Activated naive CD4-positive, alpha-beta T cell treated with anti-CD3 and anti-CD28 coated beads, Interleukin-2, amount 50 U/mL, for 24 hours (primary cell): ENCODE measurements around the gene MGP.

Source experiments
- H3K27ac Mint-ChIP-seq: one replicate; pipeline ENCODE4 v1.8.0; 2021; ENCODE audit warnings: mild to moderate bottlenecking, mixed read lengths
- H3K27me3 Mint-ChIP-seq: one replicate; pipeline ENCODE4 v1.8.0; 2021; ENCODE audit warnings: mixed read lengths
- H3K36me3 Mint-ChIP-seq: one replicate; pipeline ENCODE4 v1.8.0; 2021; ENCODE audit warnings: mixed read lengths
- H3K4me1 Mint-ChIP-seq: one replicate; pipeline ENCODE4 v1.8.0; 2021; ENCODE audit warnings: mixed read lengths
- H3K4me3 Mint-ChIP-seq: one replicate; pipeline ENCODE4 v1.8.0; 2021; ENCODE audit warnings: mild to moderate bottlenecking, mixed read lengths
- H3K9me3 Mint-ChIP-seq: one replicate; pipeline ENCODE4 v1.8.0; 2021; ENCODE audit warnings: mixed read lengths

The MGP gene

DNA sequence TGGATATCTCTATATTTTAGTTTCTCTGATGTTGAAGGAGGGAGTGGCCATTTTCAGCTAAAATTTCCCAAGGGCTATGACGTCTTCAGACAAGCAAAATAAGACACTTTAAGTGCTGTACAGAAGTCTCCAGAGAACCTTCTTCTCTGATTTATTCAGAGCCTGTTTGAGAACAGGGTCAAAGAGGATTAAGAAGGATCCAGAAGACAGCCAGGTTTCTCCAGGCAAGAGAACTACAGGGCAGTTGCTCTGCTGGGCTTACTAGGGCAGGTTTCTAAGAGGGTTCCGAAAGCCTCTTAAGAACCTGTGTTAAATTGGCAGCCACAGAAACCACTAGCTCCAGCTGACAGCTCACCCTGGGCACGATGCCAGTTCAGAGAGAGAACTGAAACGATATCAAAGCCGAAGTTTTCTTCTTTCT lies 1.2 kb downstream of the MGP start:
- Mint-ChIP-seq H3K4me3 (peak overlapping the region; percentile 69), H3K27ac (peak overlapping the region; percentile 64), H3K9me3 (peaks cover 12% of the 10 kb centered on the region), H3K4me1 (peaks cover 60% of the 10 kb centered on the region), H3K36me3 (peaks cover 2% of the 10 kb centered on the region), H3K27me3 (peaks cover 2% of the 10 kb centered on the region)

DNA sequence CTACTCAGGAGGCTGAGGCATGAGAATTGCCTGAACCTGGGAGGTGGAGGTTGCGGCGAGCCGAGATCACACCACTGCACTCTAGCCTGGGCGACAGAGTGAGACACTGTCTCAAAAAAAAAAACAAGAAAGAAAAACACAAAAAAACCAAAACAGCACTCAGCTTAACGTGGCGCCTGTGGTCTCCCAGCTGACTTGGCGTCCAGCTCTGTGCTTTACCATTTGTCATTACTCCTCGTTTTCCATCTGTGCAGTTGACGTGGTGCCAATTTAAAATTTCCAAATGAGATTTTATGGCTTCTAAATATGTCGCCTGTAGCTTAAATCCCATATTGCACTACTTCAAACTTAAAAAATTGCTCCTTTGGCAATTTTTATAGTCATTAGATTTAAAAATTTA lies 2.0 kb downstream of the MGP start:
- no peak overlapping the region for H3K27ac Mint-ChIP-seq
- H3K27me3 Mint-ChIP-seq = peaks cover 2% of the 10 kb centered on the region
- H3K9me3 Mint-ChIP-seq = peaks cover 13% of the 10 kb centered on the region
- no peak overlapping the region for H3K4me3 Mint-ChIP-seq
- peaks cover 3% of the 10 kb centered on the region for H3K36me3 Mint-ChIP-seq
- peaks cover 60% of the 10 kb centered on the region for H3K4me1 Mint-ChIP-seq

DNA sequence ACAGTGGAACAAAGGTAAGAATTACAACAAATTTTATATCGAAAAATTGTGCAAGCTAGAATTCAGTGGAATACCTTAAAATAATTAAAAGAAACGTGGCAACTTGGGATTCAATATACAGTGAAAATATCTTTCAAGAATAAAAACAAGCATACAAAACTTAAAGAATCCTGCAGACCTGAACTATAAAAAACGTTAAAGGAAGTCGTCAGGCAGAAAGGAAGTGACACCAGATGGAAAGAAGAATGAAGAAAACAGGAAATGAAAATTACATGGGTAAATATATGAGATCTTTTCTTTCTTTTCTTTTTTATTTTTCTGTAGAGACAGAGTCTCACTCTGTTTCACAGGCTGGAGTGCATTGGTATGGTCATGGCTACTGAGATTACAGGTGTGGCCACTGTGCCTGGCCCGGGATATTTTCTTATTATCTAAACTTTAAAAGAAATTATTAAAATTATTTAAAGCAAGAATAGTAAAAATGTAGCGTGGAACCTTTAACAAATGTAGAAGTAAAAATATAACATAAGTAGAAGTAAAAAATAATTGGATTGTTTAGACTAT lies 4.7 kb downstream of the MGP start:
- Mint-ChIP-seq H3K27me3 (no peaks in the 10 kb centered on the region), H3K4me1 (peaks cover 52% of the 10 kb centered on the region), H3K4me3 (no peak overlapping the region), H3K36me3 (peaks cover 3% of the 10 kb centered on the region), H3K9me3 (peaks cover 13% of the 10 kb centered on the region), H3K27ac (peak overlapping the region; percentile 94)

- Mint-ChIP-seq H3K9me3 (peaks cover 13% of the 10 kb centered on the region), H3K27me3 (no peaks in the 10 kb centered on the region), H3K4me3 (no peak overlapping the region), H3K4me1 (peaks cover 36% of the 10 kb centered on the region), H3K27ac (peak overlapping the region; percentile 56), H3K36me3 (peaks cover 3% of the 10 kb centered on the region)
These were observed 6.3 kb downstream of the MGP start for GRCh38 chr12:14879222-14879933.

- no peak overlapping the region for H3K4me3 Mint-ChIP-seq
- peaks cover 32% of the 10 kb centered on the region for H3K4me1 Mint-ChIP-seq
- H3K9me3 Mint-ChIP-seq = peaks cover 13% of the 10 kb centered on the region
- H3K27me3 Mint-ChIP-seq = no peaks in the 10 kb centered on the region
- H3K27ac Mint-ChIP-seq = peak overlapping the region; percentile 52
- peaks cover 3% of the 10 kb centered on the region for H3K36me3 Mint-ChIP-seq
These were observed 7.2 kb downstream of the MGP start for GRCh38 chr12:14878488-14878887.

GRCh38 chr12:14876833-14877232 lies 8.8 kb downstream of the MGP start:
- H3K4me1 Mint-ChIP-seq = peaks cover 24% of the 10 kb centered on the region
- H3K27me3 Mint-ChIP-seq = no peaks in the 10 kb centered on the region
- H3K27ac Mint-ChIP-seq = no peak overlapping the region
- H3K36me3 Mint-ChIP-seq = peaks cover 3% of the 10 kb centered on the region
- H3K9me3 Mint-ChIP-seq = peaks cover 13% of the 10 kb centered on the region
- H3K4me3 Mint-ChIP-seq = no peak overlapping the region

DNA sequence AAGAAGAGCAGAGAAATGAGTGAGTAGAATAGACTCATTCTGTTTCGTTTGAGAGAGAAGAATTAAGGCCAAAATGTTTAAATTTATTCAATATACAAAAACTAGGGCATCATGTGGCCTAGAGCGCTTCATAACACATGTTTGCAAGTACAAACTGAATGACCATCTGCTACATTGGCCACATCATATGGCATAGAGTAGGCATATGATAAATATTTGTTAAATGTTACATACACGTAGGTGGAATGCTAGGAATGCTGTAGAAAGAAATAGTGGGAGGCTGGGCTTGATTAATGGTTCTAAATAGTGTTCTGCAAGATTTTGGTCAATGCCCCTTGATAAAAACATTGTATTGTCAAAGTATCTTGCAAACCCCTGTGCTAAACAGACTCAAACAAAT lies 10.8 kb downstream of the MGP start:
- no peak overlapping the region for H3K4me3 Mint-ChIP-seq
- H3K36me3 Mint-ChIP-seq = peaks cover 3% of the 10 kb centered on the region
- H3K9me3 Mint-ChIP-seq = peaks cover 5% of the 10 kb centered on the region
- no peaks in the 10 kb centered on the region for H3K27me3 Mint-ChIP-seq
- no peak overlapping the region for H3K27ac Mint-ChIP-seq
- H3K4me1 Mint-ChIP-seq = peaks cover 8% of the 10 kb centered on the region

DNA sequence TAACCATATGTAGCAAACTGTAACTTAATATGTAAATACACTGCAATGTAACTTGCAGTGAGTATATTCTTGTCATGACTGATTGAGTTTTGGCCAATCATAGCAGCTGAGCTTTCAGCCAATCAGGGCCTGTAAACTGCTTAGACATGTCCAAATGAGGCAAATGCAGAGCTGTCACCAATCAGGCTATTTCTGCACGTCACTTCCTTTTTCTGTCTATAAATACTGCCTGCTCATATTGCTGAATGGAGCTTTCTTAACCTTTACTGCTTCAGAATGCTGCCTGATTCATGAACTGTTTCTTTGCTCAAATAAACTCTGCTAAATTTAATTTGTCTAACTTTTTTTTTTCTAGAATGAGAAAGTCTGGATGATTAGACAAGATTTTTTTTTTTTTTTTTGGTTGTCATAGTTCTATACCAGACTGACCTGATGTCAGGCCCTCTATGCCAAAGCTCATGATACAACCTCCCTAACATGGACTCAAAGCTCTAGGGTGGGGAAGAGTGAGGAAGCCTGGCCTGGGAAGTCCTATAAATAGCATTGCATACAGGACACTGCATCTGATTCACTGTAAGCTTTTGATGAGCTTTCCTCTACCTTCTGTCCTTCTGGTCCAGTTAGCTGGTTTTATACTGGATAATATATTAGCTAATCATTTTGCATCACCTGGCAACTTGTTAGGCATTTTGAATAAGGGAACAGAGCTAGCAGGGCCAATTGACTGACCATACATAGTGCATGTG lies 12.0 kb downstream of the MGP start:
- no peaks in the 10 kb centered on the region for H3K9me3 Mint-ChIP-seq
- no peak overlapping the region for H3K27ac Mint-ChIP-seq
- H3K4me1 Mint-ChIP-seq = peaks cover 4% of the 10 kb centered on the region
- H3K4me3 Mint-ChIP-seq = no peak overlapping the region
- H3K27me3 Mint-ChIP-seq = no peaks in the 10 kb centered on the region
- no peaks in the 10 kb centered on the region for H3K36me3 Mint-ChIP-seq

DNA sequence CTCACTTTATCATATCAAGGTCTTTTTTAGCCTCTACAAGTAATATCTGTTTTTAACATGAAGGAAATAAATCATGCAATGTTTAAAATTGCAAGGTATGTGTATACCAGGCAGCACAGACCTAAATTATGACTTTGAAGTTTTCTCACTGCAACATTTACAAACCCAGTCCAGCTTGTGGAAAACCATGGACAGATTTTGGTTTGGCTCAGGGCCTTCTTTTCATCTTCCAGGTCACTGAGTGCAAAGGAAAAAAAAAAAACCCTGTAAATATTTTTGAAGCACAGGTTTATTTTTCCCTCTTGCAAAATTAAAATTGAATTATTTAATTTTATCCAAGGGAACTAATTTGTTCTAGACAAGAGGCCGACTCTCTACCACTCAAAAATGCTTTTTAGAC lies 13.8 kb downstream of the MGP start:
- H3K27ac Mint-ChIP-seq = no peak overlapping the region
- H3K4me3 Mint-ChIP-seq = no peak overlapping the region
- H3K4me1 Mint-ChIP-seq = peaks cover 4% of the 10 kb centered on the region
- no peaks in the 10 kb centered on the region for H3K27me3 Mint-ChIP-seq
- peaks cover 1% of the 10 kb centered on the region for H3K36me3 Mint-ChIP-seq
- no peaks in the 10 kb centered on the region for H3K9me3 Mint-ChIP-seq

DNA sequence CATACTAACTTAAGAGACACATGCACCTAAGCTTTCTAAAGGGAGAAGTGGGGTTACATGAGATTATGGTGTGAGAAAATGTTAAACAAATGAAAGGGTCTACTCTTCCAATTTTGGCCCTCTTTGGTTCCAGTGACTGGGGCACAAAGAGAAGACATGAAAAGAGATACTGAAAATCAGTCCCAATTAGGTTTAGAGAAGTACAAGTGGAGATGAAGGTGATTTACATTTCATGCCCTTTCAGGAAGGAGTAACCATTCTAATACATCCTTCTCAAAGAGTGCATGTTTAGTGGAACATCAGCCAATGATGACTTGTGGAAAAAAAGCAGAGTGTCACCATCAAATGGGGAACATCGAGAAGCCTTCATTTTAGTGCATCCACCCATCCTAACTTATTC lies 14.4 kb downstream of the MGP start:
- no peaks in the 10 kb centered on the region for H3K27me3 Mint-ChIP-seq
- no peak overlapping the region for H3K27ac Mint-ChIP-seq
- H3K9me3 Mint-ChIP-seq = no peaks in the 10 kb centered on the region
- peaks cover 1% of the 10 kb centered on the region for H3K36me3 Mint-ChIP-seq
- H3K4me1 Mint-ChIP-seq = peaks cover 4% of the 10 kb centered on the region
- no peak overlapping the region for H3K4me3 Mint-ChIP-seq

DNA sequence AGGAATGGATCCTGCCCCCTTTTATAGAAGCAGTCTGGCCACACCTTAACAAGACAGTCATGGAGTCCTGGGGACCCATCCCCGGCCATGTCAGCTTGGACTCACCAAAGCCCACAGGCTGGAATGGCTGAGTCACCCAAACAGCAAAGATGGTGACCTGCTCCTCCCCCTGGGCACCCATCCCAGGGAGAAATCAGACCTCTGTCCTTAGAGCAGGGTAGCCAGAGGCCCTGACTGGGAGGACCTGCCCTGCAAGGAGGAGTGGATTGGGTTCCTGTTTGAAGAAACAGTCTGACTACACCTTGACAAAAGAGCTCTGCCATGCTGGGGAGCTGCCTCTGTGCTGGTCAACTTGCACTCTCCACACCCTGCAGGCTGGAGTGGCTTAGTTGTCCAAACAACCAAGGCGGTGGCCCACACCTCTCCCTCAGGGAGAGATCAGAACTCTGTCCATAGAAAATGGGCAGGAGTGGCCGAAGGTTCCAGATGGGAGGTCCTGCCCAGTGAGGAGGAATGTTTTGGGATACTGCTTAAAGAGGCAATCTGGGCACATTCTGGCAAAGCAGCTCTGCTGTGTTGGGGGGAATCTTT lies 16.6 kb downstream of the MGP start:
- no peaks in the 10 kb centered on the region for H3K27me3 Mint-ChIP-seq
- peaks cover 4% of the 10 kb centered on the region for H3K4me1 Mint-ChIP-seq
- H3K9me3 Mint-ChIP-seq = no peaks in the 10 kb centered on the region
- no peak overlapping the region for H3K27ac Mint-ChIP-seq
- H3K4me3 Mint-ChIP-seq = no peak overlapping the region
- peaks cover 1% of the 10 kb centered on the region for H3K36me3 Mint-ChIP-seq

- Mint-ChIP-seq H3K36me3 (peaks cover 2% of the 10 kb centered on the region), H3K27me3 (no peaks in the 10 kb centered on the region), H3K9me3 (no peaks in the 10 kb centered on the region), H3K4me1 (no peaks in the 10 kb centered on the region), H3K4me3 (no peak overlapping the region), H3K27ac (no peak overlapping the region)
These were observed 25.2 kb downstream of the MGP start for GRCh38 chr12:14860490-14860889.

DNA sequence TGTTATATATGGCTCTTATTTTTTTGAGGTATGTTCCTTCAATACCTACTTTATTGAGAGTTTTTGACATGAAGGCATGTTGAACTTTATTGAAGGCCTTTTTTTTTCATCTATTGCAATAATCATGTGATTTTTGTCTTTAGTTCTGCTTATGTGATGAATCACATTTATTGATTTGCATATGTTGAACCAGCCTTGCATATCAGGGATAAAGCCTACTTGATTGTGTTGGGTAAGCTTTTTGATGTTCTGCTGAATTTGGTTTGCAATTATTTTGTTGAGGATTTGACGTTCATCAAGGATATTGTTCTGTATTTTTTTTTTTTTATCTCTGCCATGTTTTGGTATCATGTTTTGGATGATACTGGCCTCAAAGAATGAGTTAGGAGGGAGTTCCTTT lies 27.1 kb downstream of the MGP start:
- no peaks in the 10 kb centered on the region for H3K27me3 Mint-ChIP-seq
- H3K36me3 Mint-ChIP-seq = peaks cover 2% of the 10 kb centered on the region
- H3K4me3 Mint-ChIP-seq = no peak overlapping the region
- H3K4me1 Mint-ChIP-seq = no peaks in the 10 kb centered on the region
- peak overlapping the region; percentile 38 for H3K27ac Mint-ChIP-seq
- H3K9me3 Mint-ChIP-seq = no peaks in the 10 kb centered on the region

GRCh38 chr12:14854586-14855183 lies 31.0 kb downstream of the MGP start:
- H3K27ac Mint-ChIP-seq = no peak overlapping the region
- H3K9me3 Mint-ChIP-seq = no peaks in the 10 kb centered on the region
- H3K36me3 Mint-ChIP-seq = peaks cover 2% of the 10 kb centered on the region
- H3K27me3 Mint-ChIP-seq = no peaks in the 10 kb centered on the region
- H3K4me1 Mint-ChIP-seq = no peaks in the 10 kb centered on the region
- no peak overlapping the region for H3K4me3 Mint-ChIP-seq

GRCh38 chr12:14853961-14854360 lies 31.7 kb downstream of the MGP start:
- H3K4me1 Mint-ChIP-seq = no peaks in the 10 kb centered on the region
- H3K9me3 Mint-ChIP-seq = no peaks in the 10 kb centered on the region
- no peak overlapping the region for H3K27ac Mint-ChIP-seq
- H3K36me3 Mint-ChIP-seq = peaks cover 2% of the 10 kb centered on the region
- no peaks in the 10 kb centered on the region for H3K27me3 Mint-ChIP-seq
- no peak overlapping the region for H3K4me3 Mint-ChIP-seq
